ENCODE results near the gene IL1R2.

DNA sequence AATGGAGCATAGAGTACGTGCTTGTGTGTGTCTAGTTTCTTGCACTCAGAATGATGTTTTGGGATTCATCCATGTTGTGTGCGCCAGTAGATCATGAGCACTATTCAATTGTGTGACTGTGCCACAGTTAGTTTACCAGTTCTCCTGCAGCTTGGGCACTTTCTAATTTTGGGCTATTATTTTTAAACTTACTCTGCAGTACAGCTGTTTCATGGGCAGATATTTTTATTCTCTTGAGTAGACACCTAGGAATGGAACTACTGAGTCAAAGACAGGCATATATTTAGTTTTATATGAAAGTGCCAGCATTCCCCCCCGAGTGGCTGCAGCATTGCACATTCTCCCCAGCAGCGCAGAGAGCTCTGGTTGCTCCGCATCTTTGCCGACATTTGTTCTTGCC, 74.8 kb downstream of the IL1R2 start:
- TF ChIP-seq POLR2AphosphoS5 (IDR thresholded peaks at IDR 0.05; ENCODE audit: low read depth, low read length) (no peak), POLR2A (IDR thresholded peaks at IDR 0.05; ENCODE audit: low read depth, low read length) (no peak), TAF1 (IDR thresholded peaks at IDR 0.05; ENCODE audit: borderline replicate concordance, low read depth, low read length) (no peak)

Data from GM12892 (cell line).